Urinary bladder (tissue), 4 donors: Measurements from ENCODE around the gene UTF1. TPM values are rescaled to one million over a fixed set of nuclear protein-coding genes. Genes with fewer than 3 reads are reported as not detected.

Source experiments
- DNase-seq: peaks from one replicate; pipeline ENCODE4 v3.0.0-alpha.2; 2015; ENCODE audit errors: extremely low spot score
- H3K27ac ChIP-seq: one replicate; pipeline ENCODE4 v1.5.1; 2013; ENCODE audit warnings: low read depth, mild to moderate bottlenecking, moderate library complexity
- H3K36me3 ChIP-seq: one replicate; pipeline ENCODE4 v1.6.1; 2013; ENCODE audit warnings: mild to moderate bottlenecking, moderate library complexity; ENCODE audit not compliant: insufficient read depth
- H3K4me1 ChIP-seq: one replicate; pipeline ENCODE4 v1.6.1; 2013; ENCODE audit warnings: mild to moderate bottlenecking, moderate library complexity; ENCODE audit not compliant: insufficient read depth
- H3K4me3 ChIP-seq: one replicate; pipeline ENCODE4 v1.5.1; 2013; ENCODE audit warnings: low read depth, low read length
- WGBS: extraction: QIAGEN DNeasy Blood & Tissue Kit; methylation state at CpG from one replicate; pipeline ENCODE4 v1.1.7; 2013; 5-methylcytosine and 5-hydroxymethylcytosine counted together
- polyA plus RNA-seq: library from polyadenylated mRNA; stranded (reverse); fragments of 200-250 nt; gene quantifications from one replicate; pipeline ENCODE4 v1.2.3, GENCODE V29; 2013
- total RNA-seq: library from RNA; depleted of rRNA; stranded (reverse); fragments of >200 nt; gene quantifications from one replicate; pipeline ENCODE4 v1.2.3, GENCODE V29; 2014
- donor health status: healthy with polysubstance abuse.
- donor health status: healthy.

Gene UTF1
- total and polyA plus RNA-seq, 2 donors = not detected

DNA sequence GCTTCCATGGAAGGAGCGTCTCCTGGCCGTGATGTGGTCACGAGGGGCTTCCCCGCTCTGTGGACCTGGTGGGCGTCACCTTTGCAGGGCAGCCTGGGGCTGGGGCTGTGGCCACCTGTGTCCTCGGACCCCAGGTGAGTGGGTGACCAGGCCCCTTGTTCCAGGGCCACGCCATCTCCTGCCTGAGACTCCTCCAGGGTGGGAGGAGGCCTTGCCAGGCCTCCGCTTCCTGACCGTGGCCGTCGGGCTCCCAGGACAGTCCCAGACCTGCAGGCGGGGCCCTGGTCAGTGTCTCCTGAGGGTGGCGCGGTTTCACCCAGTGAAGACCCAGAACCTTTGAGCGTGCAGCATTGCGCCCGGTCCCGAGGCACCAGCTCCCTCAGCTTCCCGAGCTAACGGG, 20.4 kb upstream of the UTF1 start:
- no peaks in the 10 kb centered on the region for H3K4me1 ChIP-seq
- H3K4me3 ChIP-seq = no peak overlapping the region
- H3K27ac ChIP-seq = no peak overlapping the region
- no peak for DNase-seq
- WGBS = 89% methylated on average over 20 of the region's 20 CpGs
- H3K36me3 ChIP-seq = no peaks in the 10 kb centered on the region

DNA sequence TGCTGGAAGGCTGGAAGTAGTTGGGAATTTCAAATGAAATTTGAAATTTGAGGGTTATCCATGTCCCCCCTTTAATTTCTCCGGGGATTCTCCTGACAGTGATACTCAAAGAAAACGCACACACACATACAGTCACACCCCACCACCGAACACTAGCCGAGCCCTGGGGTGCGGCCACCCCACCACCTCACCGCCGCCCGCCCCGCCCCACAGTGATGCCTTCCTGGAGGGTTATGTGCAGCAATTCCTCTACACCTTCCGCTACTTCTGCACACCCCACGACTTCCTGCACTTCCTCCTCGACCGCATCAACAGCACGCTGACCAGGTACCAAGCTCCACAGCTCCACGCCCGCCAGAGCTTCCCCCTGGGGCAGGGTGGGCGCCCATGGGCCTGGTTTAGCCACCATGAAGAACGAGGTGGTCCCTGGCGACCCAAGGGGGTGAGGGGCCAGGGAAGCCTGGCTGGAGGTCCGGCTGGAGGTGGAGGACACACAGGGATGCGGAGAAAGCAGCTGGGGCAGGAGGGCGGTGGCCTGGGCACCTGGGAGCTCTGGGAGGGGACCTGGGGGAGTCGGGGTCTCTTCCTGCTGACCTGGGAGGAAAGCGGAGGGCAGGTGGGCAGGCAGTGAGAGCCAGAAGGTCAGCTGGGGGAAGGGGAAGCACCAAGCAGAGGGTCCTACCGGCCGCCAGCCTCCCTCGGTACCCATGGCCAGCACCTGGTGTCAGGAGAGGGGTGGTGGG, 19.4 kb upstream of the UTF1 start:
- Histone ChIP-seq H3K27ac (no peak overlapping the region), H3K4me3 (no peak overlapping the region), H3K4me1 (no peaks in the 10 kb centered on the region), H3K36me3 (no peaks in the 10 kb centered on the region)
- WGBS = 82% methylated on average over 27 of the region's 27 CpGs
- DNase-seq = no peak

DNA sequence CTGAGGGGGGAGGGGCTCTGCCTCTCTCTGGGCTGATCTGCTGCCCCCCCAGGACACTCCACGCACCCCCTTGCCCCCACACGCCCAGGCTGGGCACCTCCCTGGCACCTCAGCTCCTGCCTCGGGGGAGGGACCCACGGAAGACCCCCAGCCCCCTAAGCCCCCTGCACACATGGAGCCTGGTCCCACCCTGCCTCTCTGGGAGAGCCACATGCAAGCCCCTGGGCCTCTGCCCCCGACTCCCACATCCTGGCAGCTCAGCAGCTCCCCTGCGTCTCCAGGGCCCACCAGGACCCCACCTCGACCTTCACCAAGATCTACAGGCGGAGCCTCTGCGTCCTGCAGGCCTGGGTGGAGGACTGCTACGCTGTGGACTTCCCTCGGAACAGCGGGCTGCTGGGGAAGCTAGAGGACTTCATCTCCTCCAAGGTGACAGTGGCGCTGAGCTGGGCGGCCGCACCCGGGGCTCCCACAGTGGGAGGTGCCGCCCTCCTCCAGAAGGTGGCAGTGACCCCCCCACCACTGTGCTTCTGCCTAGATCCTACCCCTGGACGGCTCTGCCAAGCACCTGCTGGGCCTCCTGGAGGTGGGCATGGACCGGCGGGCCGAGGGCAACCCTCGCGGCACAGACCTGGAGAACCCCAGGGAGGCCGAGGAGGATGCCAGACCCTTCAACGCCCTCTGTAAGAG, 18.7 kb upstream of the UTF1 start:
- Histone ChIP-seq H3K4me3 (no peak overlapping the region), H3K27ac (no peak overlapping the region), H3K4me1 (no peaks in the 10 kb centered on the region), H3K36me3 (no peaks in the 10 kb centered on the region)
- no peak for DNase-seq
- WGBS = 84% methylated on average over 25 of the region's 25 CpGs

DNA sequence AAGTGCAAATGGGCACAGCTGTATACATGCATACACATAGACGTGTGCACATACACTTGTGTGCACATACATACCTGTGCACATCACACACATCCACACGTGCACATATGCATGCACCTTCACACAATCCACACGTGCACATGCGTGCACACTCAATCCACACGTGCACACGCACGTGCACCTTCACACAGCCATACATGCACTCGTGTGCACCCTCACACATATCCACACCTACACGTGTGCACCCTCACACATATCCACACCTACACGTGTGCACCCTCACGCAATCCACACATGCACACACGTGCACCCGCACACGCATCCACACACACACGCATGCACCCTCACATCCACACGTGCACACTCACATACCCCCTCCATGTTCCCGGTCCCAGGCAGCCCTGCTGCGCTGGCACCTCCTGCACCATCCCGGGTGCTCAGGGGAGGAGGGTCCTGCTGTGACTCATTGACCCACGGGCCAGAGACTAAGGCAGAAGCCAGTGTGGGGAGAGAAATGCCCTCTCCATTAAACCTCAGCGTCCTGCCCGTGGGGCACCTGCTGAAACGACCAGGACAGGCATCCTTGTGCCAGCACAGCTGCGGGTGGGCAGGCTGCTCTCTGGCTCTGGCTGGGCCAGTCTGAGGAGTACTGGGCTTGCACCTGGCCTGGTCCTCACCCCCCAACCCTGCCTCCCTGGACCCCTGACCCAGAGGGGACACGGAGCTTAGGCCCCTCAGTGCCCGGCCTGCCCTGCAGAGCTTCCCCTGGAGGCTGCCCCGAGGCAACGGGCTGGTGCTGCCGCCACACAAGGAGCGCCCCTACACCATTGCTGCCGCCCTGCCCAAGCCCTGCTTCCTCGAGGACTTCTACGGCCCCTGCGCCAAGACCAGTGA, 17.8 kb upstream of the UTF1 start:
- no peak for DNase-seq
- 90% methylated on average over 34 of the region's 34 CpGs for WGBS
- Histone ChIP-seq H3K36me3 (no peaks in the 10 kb centered on the region), H3K4me3 (no peak overlapping the region), H3K4me1 (no peaks in the 10 kb centered on the region), H3K27ac (no peak overlapping the region)

DNA sequence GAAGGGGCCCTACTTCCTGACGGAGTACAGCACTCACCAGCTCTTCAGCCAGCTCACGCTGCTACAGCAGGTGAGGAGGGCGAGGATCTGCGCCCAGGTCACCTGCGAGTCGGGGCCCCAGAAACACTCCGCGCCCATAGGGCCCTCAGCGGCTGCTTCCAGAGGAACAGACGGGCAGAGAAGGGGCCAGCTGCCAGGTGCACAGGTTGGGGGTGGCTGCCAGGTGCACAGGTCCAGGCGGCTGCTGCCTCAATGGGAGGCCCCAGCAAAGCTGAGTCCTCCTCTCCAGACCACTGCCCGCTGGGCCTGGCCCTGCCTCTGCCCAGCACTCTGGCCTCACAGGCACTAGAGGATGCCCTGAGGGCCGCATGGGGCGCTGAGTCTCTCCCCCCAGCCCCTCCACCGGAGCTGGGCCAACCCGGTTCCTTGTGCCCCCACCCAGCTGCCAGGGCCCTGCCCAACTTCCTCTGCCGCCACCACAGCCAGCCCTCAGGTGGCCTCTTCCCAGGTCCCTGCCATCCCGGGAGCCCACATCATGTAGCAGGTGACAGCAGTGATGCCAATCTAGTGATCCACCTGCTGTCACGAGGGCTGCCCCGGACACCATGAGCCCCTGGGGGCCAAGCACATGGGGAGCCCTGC, 17.0 kb upstream of the UTF1 start:
- no peak for DNase-seq
- no peaks in the 10 kb centered on the region for H3K36me3 ChIP-seq
- no peak overlapping the region for H3K4me3 ChIP-seq
- WGBS = 93% methylated on average over 20 of the region's 20 CpGs
- no peaks in the 10 kb centered on the region for H3K4me1 ChIP-seq
- no peak overlapping the region for H3K27ac ChIP-seq

DNA sequence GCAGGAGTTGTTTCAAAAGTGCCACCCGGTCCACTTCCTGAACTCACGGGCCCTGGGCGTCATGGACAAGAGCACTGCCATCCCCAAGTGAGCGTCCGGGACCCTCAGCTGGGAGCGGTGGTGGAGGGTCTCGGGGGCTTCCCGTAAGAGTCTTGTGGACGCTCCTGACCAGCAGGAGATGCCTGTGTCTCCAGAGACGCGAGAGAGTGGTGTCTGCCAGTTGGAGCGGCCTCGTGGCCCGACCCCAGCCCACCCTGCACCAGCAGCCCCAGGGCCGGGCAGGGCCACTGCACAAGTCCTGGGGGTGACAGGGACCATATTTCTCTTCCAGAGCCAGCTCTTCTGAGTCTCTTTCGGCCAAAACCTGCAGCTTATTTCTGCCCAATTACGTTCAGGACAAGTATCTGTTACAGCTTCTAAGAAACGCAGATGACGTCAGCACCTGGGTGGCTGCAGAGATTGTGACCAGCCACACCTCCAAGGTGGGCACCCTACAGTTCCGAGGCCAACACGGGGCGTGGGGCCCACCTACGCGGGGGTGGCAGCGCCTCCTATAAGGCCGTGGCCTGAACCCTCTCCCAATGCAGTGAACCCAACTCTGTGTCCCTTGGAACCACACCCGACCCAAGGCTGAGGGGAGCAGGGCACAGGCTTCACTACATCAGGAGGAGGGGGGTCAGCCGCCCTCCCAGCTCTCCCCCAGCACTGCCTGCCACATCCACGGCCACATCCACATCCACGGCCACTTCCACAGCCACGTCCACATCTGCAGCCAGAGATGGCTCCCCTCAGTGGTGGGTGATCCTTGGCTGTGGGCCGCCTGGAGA, 16.2 kb upstream of the UTF1 start:
- no peak for DNase-seq
- Histone ChIP-seq H3K36me3 (no peaks in the 10 kb centered on the region), H3K4me3 (no peak overlapping the region), H3K27ac (no peak overlapping the region), H3K4me1 (no peaks in the 10 kb centered on the region)
- 92% methylated on average over 32 of the region's 32 CpGs for WGBS

DNA sequence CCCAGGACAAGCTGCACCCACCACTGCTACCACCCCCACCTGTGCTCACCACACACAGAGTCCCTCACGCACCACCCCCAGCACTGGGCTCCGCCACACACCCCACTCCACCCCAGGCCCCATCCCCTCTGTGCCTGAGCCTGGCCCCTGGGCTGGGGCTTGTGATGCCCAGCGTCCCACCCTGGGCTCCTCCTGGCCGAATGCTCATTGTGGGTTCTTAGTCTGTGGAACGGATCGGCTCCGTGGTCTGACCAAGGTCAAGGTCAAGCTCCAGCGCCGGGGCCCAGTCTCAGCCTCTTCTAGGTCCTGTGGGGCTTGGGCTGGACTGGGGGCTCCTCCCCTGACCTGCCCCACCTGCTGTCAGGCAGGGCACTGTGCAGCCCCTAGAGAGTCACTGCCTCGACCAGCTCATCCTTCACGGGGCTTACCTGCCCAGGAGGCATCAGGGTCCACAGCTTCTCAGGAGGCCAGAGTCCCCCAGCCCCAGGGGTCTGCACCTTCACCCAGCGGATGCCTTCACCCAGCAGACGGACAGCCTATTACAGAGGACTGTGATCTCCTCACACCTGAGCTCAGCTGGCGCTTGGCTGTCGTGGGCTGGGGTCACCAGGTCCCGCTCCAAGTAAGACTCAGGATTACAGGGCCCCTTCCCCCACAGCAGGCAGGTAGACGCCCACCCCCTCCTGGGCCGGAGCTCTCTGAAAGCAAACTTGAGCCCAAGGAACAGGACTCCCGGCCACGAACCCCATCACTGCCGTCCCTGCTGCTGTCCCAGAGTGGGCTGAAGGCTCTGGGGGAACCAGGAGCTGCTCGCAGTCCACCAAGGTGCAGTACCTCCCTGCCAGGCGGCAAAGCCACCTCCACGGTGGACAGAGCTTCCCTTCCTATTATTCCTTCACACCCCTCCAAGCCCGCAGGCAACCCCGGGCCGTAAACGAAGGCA, 15.3 kb upstream of the UTF1 start:
- Histone ChIP-seq H3K4me3 (no peak overlapping the region), H3K4me1 (no peaks in the 10 kb centered on the region), H3K27ac (no peak overlapping the region), H3K36me3 (no peaks in the 10 kb centered on the region)
- WGBS = 81% methylated on average over 28 of the region's 28 CpGs
- DNase-seq = no peak

DNA sequence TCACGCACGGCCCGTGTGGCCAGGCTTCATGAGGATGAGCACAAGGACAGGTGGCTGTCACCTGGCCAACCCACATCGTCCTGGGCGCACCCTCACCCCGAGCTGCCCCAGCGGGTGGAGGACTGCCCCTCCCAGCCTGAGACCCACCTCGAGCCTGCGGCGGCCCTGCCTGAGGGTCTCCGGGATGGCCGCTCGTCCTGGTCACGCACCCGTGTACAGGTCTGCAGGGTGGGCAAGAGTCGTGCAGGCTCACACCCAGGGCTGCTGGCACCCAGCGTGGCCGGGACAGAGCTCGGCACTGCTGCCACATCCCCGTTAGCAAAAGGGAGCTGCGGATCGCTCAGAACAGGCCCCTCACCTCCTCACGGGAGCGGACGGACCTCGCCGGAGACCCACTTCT, 14.4 kb upstream of the UTF1 start:
- H3K36me3 ChIP-seq = no peaks in the 10 kb centered on the region
- no peak overlapping the region for H3K4me3 ChIP-seq
- WGBS = 94% methylated on average over 27 of the region's 27 CpGs
- H3K4me1 ChIP-seq = no peaks in the 10 kb centered on the region
- DNase-seq = no peak
- no peak overlapping the region for H3K27ac ChIP-seq

DNA sequence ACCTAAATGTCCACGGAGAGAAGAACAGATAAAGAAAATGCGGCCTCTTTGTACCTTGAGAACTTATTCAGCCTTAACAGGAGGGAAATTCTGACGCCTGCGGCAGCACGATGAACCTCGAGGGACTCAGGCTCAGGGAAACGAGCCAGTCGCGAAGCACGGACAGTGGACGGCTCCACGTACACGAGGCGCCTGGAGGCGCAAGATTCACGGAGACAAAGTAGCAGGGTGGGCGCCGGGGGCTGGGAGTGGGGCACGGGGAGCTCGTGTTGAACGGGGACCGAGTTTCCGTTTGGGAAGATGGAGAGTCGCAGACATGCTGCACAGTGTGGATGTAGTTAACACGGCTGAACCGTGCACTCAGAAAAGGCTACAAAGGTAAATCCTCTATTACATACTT, 13.2 kb upstream of the UTF1 start:
- Histone ChIP-seq H3K4me1 (no peaks in the 10 kb centered on the region), H3K36me3 (no peaks in the 10 kb centered on the region), H3K4me3 (no peak overlapping the region), H3K27ac (no peak overlapping the region)
- WGBS = 86% methylated on average over 26 of the region's 26 CpGs
- no peak for DNase-seq

DNA sequence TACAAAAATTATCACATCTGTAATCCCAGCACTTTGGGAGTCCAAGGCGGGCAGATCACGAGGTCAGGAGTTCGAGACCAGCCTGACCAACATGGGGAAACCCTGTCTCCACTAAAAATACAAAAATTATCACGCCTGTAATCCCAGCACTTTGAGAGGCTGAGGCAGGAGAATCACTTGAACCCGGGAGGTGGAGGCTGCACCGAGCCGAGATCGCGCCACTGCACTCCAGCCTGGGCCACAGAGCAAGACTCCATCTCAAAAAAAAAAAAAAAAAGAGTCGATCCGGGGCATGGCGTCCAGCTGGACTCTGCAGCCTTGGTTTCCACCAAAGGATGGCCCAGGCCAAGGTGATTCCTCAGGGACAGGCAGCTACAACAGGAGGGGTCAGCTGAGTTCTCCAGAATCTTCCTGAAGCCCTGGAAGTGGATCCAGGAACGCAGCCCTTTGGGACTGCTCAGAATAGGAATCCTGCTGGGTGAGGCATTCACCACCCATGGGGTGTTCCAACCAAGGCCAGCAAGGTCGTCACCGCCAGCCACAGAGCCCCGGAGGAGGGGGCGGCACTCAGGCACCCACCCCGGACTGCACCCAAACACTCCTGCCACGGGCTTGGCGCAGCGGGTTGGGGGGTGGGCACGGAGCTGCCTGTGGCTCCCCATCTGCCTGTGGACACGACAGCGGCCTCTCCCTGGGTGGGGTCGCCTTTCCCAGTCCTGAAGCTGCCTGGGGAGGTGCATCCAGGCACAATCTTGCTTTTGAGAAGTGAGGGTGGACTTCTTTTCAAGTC, 12.0 kb upstream of the UTF1 start:
- no peak for DNase-seq
- Histone ChIP-seq H3K4me1 (no peaks in the 10 kb centered on the region), H3K36me3 (no peaks in the 10 kb centered on the region), H3K27ac (no peak overlapping the region), H3K4me3 (no peak overlapping the region)
- 90% methylated on average over 25 of the region's 25 CpGs for WGBS

DNA sequence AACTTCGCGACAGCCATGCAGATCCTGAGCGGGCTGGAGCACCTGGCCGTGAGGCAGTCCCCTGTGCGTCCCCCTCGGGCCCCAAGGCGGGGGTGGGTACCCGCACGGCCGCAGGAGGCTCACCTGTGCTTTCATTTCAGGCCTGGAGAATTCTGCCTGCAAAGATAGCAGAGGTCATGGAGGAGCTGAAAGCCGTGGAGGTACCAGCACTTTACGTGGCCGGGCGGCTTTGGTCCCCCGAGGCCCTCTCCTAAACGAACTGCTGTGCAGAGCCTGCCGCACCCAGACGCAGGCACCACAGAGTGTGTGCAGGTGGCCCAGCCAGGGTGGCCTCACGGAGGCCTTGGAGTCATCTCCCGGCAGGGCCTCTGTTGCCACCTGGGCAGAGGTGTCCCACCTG, 11.1 kb upstream of the UTF1 start:
- no peaks in the 10 kb centered on the region for H3K36me3 ChIP-seq
- no peak for DNase-seq
- no peak overlapping the region for H3K27ac ChIP-seq
- H3K4me1 ChIP-seq = no peaks in the 10 kb centered on the region
- WGBS = 79% methylated on average over 20 of the region's 20 CpGs
- H3K4me3 ChIP-seq = no peak overlapping the region
